Peyer's patch (tissue), 4 donors: ENCODE results near the gene TSPAN3.

Experiments
- CTCF ChIP-seq, 6 experiments: fragments of 450-650 bp in 4 of 6; fragments of 200-600 bp in 2 of 6; sonication (generic) in 1 of 6; IDR thresholded peaks; one replicate each; pipeline ENCODE4 v1.5.1; 2017 to 2019; ENCODE audit warnings: antibody characterized with exemption in 6 of 6, mild to moderate bottlenecking in 3 of 6, moderate library complexity in 1 of 6
- POLR2A ChIP-seq, 2 donors: fragments of 450-650 bp; IDR thresholded peaks; one replicate each; pipeline ENCODE4 v1.5.1; 2017; ENCODE audit warnings: antibody characterized with exemption in 2 of 2, mild to moderate bottlenecking in 2 of 2, moderate library complexity in 2 of 2

- no peak for TF ChIP-seq CTCF (IDR thresholded peaks at IDR 0.05)
- TF ChIP-seq POLR2A (IDR thresholded peaks at IDR 0.05) = no peak
Measured at GRCh38 chr15:77058468-77058867, 12.4 kb downstream of the TSPAN3 start.
